ENCODE measurements around the gene FSCN2.

GRCh38 chr17:81481073-81481799, 46.9 kb upstream of the FSCN2 start:
- TF ChIP-seq CTCF (IDR thresholded peaks at IDR 0.05) (no peak), POLR2A (IDR thresholded peaks at IDR 0.05) (no peak)
